Measurements from ENCODE around the gene KCNB1. TPM values are rescaled to one million over a fixed set of nuclear protein-coding genes. Genes with fewer than 3 reads are reported as not detected.

KCNB1 gene
- total and polyA plus RNA-seq, 8 donors, result 0.12 to 21.0 (median 2.3) TPM; not detected in 1

GRCh38 chr20:49324306-49324705 lies 158.2 kb downstream of the KCNB1 start:
- intact Hi-C loops (cut with DNase I; ENCODE audit: low total_unique reads), result no loop called here

GRCh38 chr20:49323622-49324238 lies 158.7 kb downstream of the KCNB1 start:
- Histone ChIP-seq H3K27ac (peak overlapping the region in 1 of 5 donors; percentile 51), H3K9me3 (no peaks in the 10 kb centered on the region), H3K27me3 (peaks cover 0 to 45% (median 22%) of the 10 kb centered on the region in 3 donors), H3K4me1 (peaks cover 2 to 25% (median 14%) of the 10 kb centered on the region in 4 donors), H3K4me3 (no peak overlapping the region), H3K36me3 (no peaks in the 10 kb centered on the region)
- TF ChIP-seq CTCF (IDR thresholded peaks at IDR 0.05), result peak in 4 of 7 experiments; percentile 7 to 41 (median 20)
- TF ChIP-seq POLR2AphosphoS5 (IDR thresholded peaks at IDR 0.05), result no peak
- 35 to 59% (median 48%) methylated on average over 9 of the region's 9 CpGs for WGBS, 5 donors
- intact Hi-C loops (cut with DNase I; ENCODE audit: low total_unique reads), result no loop called here
- DNase-seq, result peak in 1 of 2 donors; percentile 81

More at GRCh38 chr20:49324306-49324705, 158.2 kb downstream of the KCNB1 start:
- no peak for DNase-seq
- H3K4me3 ChIP-seq, result no peak overlapping the region
- TF ChIP-seq POLR2A (IDR thresholded peaks at IDR 0.05) (no peak), CTCF (IDR thresholded peaks at IDR 0.05) (no peak), EP300 (IDR thresholded peaks at IDR 0.05) (no peak), POLR2AphosphoS5 (IDR thresholded peaks at IDR 0.05) (no peak)
- H3K27ac ChIP-seq, result peak overlapping the region in 1 of 5 donors; percentile 51
- H3K9me3 ChIP-seq, result no peaks in the 10 kb centered on the region
- peaks cover 0 to 39% (median 16%) of the 10 kb centered on the region in 3 donors for H3K27me3 ChIP-seq
- H3K4me1 ChIP-seq, result peaks cover 0 to 20% (median 8%) of the 10 kb centered on the region in 4 donors
- H3K36me3 ChIP-seq, result no peaks in the 10 kb centered on the region
- 74 to 91% (median 86%) methylated on average over 5 of the region's 5 CpGs for WGBS, 5 donors

GRCh38 chr20:49320460-49320859 lies 162.0 kb downstream of the KCNB1 start:
- WGBS, 5 donors, result 0 to 5% (median 0%) methylated on average over 1 of the region's 1 CpG
- Histone ChIP-seq H3K4me3 (no peak overlapping the region), H3K27me3 (peaks cover 0 to 69% (median 35%) of the 10 kb centered on the region in 3 donors), H3K9me3 (no peaks in the 10 kb centered on the region), H3K4me1 (peaks cover 9 to 28% (median 16%) of the 10 kb centered on the region in 4 donors), H3K36me3 (no peaks in the 10 kb centered on the region), H3K27ac (no peak overlapping the region)
- intact Hi-C loops (cut with DNase I; ENCODE audit: low total_unique reads), result no loop called here
- DNase-seq, result peak in 1 of 2 donors; percentile 66
- TF ChIP-seq EP300 (IDR thresholded peaks at IDR 0.05) (no peak), CTCF (IDR thresholded peaks at IDR 0.05) (peak in 1 of 7 experiments; percentile 22), POLR2A (IDR thresholded peaks at IDR 0.05) (no peak), POLR2AphosphoS5 (IDR thresholded peaks at IDR 0.05) (no peak)

- WGBS, 5 donors, result 15 to 20% (median 16%) methylated on average over 22 to 25 of the region's 25 CpGs
- DNase-seq, result peak in 1 of 2 donors; percentile 19
- TF ChIP-seq POLR2AphosphoS5 (IDR thresholded peaks at IDR 0.05) (no peak), POLR2A (IDR thresholded peaks at IDR 0.05) (no peak)
- Histone ChIP-seq H3K4me1 (peaks cover 9 to 28% (median 16%) of the 10 kb centered on the region in 4 donors), H3K27ac (no peak overlapping the region), H3K27me3 (peaks cover 0 to 69% (median 35%) of the 10 kb centered on the region in 3 donors), H3K9me3 (no peaks in the 10 kb centered on the region), H3K36me3 (no peaks in the 10 kb centered on the region), H3K4me3 (peak overlapping the region; percentile 33 to 53 (median 36))
- intact Hi-C loops (cut with DNase I; ENCODE audit: low total_unique reads), result no loop called here
Observed at GRCh38 chr20:49319208-49319809, 163.2 kb downstream of the KCNB1 start.

All from stomach (tissue), 9 donors.